Measurements from ENCODE around the gene DDX31.

Gene DDX31

GRCh38 chr9:132671620-132672412, 2.0 kb upstream of the DDX31 start:
- DNase-seq: no peak

GRCh38 chr9:132670457-132671391, 941 bp upstream of the DDX31 start, which contains the start of gene GTF3C4:
GTF3C4 (plus strand) TSS chr9:132670464; CDS start chr9:132670599, 135 bp downstream.
- peak; percentile 40 for DNase-seq

- no peak for DNase-seq
These were observed 475 bp downstream of the DDX31 start for GRCh38 chr9:132669319-132669697.

- no peak for DNase-seq
These were observed 5.9 kb downstream of the DDX31 start for GRCh38 chr9:132663851-132664250.

- DNase-seq: no peak
These were observed 6.7 kb downstream of the DDX31 start for GRCh38 chr9:132663117-132663516.

- no peak for DNase-seq
These were observed 7.4 kb downstream of the DDX31 start for GRCh38 chr9:132662152-132662945.

- DNase-seq: no peak
These were observed 13.5 kb downstream of the DDX31 start for GRCh38 chr9:132656299-132656698.

GRCh38 chr9:132651259-132651658, 18.5 kb downstream of the DDX31 start:
- DNase-seq: peak in 1 of 2 experiments; percentile 6

- no peak for DNase-seq
These were observed 21.1 kb downstream of the DDX31 start for GRCh38 chr9:132648685-132649084.

- DNase-seq: no peak
These were observed 21.5 kb downstream of the DDX31 start for GRCh38 chr9:132648283-132648682.

- no peak for DNase-seq
These were observed 22.0 kb downstream of the DDX31 start for GRCh38 chr9:132647806-132648205.

- DNase-seq: peak; percentile 5 to 16
These were observed 22.4 kb downstream of the DDX31 start for GRCh38 chr9:132647355-132647754.

GRCh38 chr9:132646726-132647125, 23.1 kb downstream of the DDX31 start:
- no peak for DNase-seq

- DNase-seq: no peak
These were observed 24.1 kb downstream of the DDX31 start for GRCh38 chr9:132645711-132646110.

GRCh38 chr9:132645306-132645705, 24.5 kb downstream of the DDX31 start:
- no peak for DNase-seq

- no peak for DNase-seq
These were observed 25.5 kb downstream of the DDX31 start for GRCh38 chr9:132644251-132644650.

- no peak for DNase-seq
These were observed 28.6 kb downstream of the DDX31 start for GRCh38 chr9:132641216-132641615.

GRCh38 chr9:132639322-132639721, 30.5 kb downstream of the DDX31 start:
- no peak for DNase-seq

GRCh38 chr9:132638240-132638639, 31.5 kb downstream of the DDX31 start:
- no peak for DNase-seq

GRCh38 chr9:132637801-132638200, 32.0 kb downstream of the DDX31 start:
- DNase-seq: no peak

GRCh38 chr9:132637351-132637750, 32.4 kb downstream of the DDX31 start:
- DNase-seq: no peak

- no peak for DNase-seq
These were observed 35.5 kb downstream of the DDX31 start for GRCh38 chr9:132634327-132634726.

Data from activated CD4-positive, alpha-beta T cell treated with anti-CD3 and anti-CD28 coated beads, Interleukin-2, amount 50 U/mL, for 48 hours (primary cell).